Measurements from ENCODE around the gene F10.
"Not testable (repeated sequence)": the region's sequence is repeated elsewhere in the genome, so short reads cannot be mapped to it uniquely, and the experiment has no call there.

Gene F10

DNA sequence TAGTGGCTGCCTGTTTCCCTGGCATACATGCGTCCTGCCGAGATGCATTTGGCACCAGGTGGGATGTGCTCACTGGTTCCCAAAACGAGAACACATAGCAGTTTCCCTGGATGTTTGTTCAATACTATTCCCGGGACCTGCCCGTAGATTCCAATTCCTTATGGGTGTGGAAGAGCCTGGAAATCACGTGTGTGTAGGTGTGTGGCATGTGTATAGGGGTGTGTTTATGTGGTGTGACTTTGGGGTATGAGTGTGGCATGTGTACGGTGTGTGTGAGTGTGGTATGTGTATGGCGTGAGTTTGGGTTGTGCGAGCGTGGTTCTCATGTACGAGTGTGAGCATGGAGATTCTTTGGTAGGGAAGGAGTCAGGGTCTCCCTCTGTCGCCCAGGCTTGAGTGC is 19.9 kb upstream of the F10 start:
- DNase-seq = no peak

- DNase-seq = no peak
Observed at GRCh38 chr13:113103646-113104045, 19.0 kb upstream of the F10 start.

DNA sequence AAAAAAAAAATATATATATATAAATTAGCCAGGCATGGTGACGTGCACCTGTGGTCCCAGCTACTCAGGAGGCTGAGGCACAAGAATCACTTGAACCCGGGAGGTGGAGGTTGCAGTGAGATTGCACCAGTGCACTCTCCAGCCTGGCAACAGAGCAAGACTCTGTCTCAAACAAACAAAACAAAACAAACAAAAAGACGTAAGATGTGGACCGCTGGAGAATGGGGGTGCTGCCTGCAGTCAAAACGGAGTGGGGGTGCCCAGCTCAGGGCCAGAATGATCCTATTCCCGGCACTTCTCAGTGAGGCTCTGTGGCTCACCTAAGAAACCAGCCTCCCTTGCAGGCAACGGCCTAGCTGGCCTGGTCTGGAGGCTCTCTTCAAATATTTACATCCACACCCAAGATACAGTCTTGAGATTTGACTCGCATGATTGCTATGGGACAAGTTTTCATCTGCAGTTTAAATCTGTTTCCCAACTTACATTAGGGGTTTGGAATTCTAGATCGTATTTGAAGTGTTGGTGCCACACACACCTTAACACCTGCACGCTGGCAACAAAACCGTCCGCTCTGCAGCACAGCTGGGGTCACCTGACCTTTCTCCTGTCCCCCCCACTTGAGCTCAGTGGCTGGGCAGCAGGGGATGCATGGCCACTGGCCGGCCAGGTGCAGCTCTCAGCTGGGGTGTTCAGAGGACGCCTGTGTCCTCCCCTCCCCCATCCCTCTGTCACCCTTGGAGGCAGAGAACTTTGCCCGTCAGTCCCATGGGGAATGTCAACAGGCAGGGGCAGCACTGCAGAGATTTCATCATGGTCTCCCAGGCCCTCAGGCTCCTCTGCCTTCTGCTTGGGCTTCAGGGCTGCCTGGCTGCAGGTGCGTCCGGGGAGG is 17.3 kb upstream of the F10 start, which contains the start of gene F7:
TSS of gene F7 (plus strand) at position 760 of the 889 bp plus-strand sequence. CDS start at position 811, 51 bp downstream.
- DNase-seq = no peak

- no peak for DNase-seq
Observed at GRCh38 chr13:113105921-113106452, 16.6 kb upstream of the F10 start.

DNA sequence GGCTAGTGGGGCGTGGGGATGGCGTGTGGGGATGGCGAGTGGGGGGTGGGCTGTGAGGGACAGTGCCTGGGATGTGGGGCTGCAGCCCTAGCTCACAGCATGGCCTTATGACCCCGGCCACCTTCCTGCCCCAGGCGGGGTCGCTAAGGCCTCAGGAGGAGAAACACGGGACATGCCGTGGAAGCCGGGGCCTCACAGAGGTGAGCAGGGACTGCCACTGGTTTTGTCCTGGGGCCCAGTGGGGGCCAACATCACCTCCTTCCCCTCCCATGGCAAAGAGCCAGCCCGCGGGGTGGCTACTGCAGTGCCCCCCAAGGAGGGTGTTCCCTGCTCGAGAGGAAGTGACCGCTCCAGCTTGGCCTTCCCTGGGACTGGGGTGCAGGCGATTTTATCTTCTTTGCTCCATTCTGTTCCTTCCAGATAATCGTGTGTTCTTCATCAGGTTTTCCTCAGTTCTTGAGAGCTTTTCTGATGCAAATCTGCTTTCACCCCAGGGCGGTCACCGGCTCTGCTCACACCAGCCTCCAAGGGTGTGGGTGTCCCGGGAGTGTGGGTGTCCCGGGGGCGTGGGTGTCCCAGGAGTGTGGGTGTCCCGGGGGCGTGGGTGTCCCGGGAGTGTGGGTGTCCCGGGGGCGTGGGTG is 15.8 kb upstream of the F10 start:
- no peak for DNase-seq

- DNase-seq = not testable (repeated sequence)
Observed at GRCh38 chr13:113108521-113108920, 14.1 kb upstream of the F10 start.

GRCh38 chr13:113109151-113110047 is 13.2 kb upstream of the F10 start:
- no peak for DNase-seq

- peak; percentile 26 for DNase-seq
Observed at GRCh38 chr13:113110048-113110851, 12.3 kb upstream of the F10 start.

DNA sequence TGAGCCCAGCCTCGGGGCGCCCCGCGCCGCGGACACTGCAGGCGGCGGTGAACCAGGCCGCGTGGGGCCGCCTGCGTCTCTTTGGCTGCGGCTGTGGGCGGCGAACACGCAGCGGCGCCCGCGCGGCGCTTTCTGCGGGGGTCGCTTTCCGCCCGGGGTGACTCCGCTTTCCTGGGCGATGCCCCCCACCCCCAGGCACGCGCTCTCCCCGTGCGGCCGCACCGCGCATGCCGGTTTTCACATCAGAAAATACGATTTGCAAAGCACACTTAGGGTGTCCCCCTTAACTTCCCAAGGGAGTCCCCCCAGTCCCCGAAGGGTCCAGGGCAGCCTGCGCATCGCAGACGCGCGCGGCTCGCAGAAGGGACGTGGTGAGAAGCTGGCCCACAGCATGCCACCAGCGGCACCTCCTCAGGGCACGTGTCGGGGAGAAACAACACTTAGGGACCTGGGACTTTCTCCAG is 11.7 kb upstream of the F10 start:
- no peak for DNase-seq

DNA sequence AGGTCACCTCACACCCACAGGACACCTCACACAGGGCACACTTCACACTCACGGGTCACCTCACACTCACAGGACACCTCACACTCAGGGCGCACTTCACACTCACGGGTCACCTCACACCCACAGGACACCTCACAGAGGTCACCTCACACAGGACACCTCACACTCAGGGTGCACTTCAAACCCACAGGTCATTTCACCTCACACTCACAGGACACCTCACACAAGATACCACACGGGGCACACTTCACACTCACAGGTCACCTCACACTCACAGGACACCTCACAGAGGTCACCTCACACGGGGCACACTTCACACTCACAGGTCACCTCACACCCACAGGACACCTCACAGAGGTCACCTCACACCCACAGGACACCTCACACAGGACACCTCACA is 10.8 kb upstream of the F10 start:
- not testable (repeated sequence) for DNase-seq

GRCh38 chr13:113112475-113112874 is 10.1 kb upstream of the F10 start:
- not testable (repeated sequence) for DNase-seq

GRCh38 chr13:113112893-113113845 is 9.4 kb upstream of the F10 start:
- no peak for DNase-seq

DNA sequence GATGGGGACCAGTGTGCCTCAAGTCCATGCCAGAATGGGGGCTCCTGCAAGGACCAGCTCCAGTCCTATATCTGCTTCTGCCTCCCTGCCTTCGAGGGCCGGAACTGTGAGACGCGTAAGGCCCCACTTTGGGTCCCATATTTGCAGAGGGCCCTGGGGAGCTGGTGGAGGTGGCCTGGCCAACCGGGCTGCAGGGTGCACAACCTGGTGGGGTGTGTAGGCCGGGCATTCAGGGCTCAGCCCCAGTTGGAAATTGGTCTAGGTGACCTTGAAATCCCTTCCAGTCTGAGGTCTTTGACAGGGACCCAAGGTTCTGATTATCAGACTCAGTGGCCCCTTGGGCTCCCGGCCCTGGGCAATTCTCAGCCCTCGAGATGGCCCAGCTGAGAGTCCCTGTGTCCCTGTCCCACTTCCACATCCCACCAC is 8.7 kb upstream of the F10 start:
- DNase-seq = no peak

DNA sequence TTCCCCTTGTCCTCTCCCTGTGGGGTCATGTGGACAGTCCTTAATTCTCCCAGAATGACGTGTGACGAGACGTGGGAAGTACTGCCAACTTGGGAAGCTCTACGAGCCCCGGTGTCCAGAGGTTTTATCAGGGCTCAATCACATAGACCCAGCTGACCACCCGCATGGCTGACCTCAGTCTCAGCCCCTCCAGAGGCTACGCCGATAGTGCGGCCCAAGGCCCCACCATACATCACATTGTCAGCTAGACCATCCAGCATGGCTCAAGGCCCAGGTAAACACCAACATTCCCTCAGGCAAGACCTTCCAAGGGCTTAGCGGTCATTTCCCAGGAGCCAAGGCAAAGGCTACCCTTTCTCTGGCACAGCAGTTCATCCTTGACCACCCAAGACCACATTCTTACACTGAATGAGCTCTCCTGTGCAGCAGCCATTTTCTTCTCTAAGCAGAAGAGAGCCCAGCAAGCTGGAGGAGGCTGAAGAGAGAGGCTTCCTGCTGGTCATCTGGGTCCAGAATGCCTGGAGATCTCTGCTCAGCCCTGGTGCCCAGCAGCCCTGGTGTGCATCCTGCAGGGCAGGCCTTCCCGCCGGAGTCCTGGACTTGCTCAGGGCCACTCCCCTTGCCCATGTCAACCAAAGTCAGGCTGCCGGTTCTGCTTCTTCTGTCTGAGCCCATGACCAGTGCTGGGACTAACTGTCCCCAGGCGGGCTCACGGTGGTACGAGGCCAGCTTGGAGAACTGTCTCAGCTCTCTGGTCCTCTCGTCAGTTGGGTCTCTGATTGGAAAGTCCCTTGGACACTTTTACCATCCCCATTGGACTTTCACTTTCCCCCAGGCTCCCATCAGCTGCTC is 7.9 kb upstream of the F10 start:
- DNase-seq = no peak

DNA sequence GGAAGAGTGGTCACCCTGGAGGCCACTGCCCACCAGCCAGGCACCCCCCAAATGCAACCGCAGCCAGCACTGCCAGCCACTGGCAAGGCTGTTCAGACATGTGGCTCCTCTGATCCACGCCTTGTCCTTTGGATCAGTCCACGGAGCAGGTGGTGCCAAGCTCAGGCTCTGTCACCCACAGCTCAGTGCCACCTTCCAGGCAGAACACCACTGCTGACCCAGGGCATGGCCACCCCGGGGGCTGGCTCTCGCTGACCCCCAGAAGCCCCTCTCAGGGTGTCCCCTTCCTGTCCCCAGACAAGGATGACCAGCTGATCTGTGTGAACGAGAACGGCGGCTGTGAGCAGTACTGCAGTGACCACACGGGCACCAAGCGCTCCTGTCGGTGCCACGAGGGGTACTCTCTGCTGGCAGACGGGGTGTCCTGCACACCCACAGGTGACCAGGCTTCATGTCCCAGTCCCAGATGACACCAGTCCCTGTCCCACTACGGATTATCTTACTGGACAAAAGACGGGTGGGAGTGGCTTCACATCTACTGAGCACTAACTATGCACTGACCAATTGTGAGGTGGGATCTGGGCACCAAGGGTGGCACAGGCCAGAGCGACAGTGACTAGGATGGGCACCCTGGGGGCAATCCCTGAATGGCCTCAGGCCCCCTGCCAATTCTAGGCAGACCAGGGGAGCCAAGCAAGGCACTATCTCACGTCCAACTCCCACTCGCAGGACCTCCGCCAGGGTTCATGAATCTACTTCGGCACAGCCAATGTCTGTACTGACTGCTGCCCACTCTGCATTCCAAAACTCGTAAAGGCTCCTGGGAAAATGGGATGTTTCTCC is 7.0 kb upstream of the F10 start:
- no peak for DNase-seq

- DNase-seq = no peak
Observed at GRCh38 chr13:113116206-113116800, 6.3 kb upstream of the F10 start.

- DNase-seq = no peak
Observed at GRCh38 chr13:113116871-113117271, 5.7 kb upstream of the F10 start.

GRCh38 chr13:113117335-113117872 is 5.2 kb upstream of the F10 start:
- no peak for DNase-seq
